DMS114 treated with DMSO at 0.1 percent for 48 hours (cell line): ENCODE results near the gene KCNQ1.

Experiments used
- DNase-seq: peaks from one replicate; lab custom pipeline; 2025; ENCODE audit not compliant: unreplicated experiment; lab: John Stamatoyannopoulos, UW

The KCNQ1 gene

GRCh38 chr11:2800655-2801531 lies 356.1 kb downstream of the KCNQ1 start:
- no peak for DNase-seq

GRCh38 chr11:2801711-2802388 lies 357.0 kb downstream of the KCNQ1 start:
- DNase-seq = no peak

- DNase-seq = no peak
These were observed 357.8 kb downstream of the KCNQ1 start for GRCh38 chr11:2802389-2803185.

GRCh38 chr11:2803186-2804091 lies 358.6 kb downstream of the KCNQ1 start:
- DNase-seq = no peak

DNA sequence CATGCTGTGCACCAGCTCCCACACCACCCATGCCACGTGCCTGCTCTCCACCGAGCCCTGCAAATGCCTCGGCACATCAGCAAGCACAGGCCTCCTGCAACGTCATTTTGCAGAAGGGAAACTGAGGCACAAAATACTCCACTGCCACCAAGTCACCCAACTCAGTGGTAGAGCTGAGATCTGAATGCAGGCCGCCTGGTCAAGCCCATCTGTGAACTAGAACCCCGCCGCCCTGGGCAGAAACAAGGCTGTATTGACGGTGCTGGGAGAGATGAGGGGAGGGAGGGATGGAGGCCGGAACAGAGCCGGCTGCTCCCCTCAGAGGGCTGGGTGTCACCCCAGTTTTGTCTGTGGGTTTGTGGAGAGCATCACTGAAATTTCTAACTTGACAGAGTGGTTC lies 359.4 kb downstream of the KCNQ1 start:
- no peak for DNase-seq

DNA sequence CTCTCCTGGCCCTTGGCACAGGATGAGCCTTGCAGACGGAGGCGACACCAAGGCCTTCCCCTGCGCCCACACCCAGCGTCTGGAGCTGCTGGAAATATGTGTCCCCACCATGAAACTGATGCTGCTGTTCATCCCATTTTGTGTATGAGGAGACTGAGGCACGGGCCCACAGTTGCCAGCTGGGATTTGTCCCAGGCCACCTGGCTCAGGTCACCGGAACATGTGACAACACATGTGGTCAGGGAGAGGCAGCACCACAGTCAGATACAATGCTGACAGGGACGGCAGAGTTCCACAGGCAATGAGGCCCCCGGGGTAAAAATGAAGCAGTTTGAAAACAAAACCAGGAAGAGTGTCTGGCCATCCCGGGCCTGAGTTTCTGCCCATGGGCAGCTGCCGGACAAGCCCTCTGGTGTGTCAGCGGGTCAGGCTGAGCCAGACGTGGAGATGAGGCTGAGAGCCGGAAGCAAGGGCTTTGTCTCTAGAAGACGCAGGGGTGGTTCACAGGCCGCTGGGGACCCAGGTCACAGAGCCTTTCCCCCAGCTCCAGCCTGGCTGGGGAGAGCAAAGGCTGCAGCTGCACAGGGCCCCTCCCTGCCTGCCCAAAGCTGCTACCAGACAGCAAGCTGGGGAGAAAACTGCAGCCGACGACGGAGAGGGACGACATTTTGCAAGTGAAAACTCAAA lies 360.0 kb downstream of the KCNQ1 start:
- DNase-seq = no peak

GRCh38 chr11:2805388-2806056 lies 360.7 kb downstream of the KCNQ1 start:
- no peak for DNase-seq

DNA sequence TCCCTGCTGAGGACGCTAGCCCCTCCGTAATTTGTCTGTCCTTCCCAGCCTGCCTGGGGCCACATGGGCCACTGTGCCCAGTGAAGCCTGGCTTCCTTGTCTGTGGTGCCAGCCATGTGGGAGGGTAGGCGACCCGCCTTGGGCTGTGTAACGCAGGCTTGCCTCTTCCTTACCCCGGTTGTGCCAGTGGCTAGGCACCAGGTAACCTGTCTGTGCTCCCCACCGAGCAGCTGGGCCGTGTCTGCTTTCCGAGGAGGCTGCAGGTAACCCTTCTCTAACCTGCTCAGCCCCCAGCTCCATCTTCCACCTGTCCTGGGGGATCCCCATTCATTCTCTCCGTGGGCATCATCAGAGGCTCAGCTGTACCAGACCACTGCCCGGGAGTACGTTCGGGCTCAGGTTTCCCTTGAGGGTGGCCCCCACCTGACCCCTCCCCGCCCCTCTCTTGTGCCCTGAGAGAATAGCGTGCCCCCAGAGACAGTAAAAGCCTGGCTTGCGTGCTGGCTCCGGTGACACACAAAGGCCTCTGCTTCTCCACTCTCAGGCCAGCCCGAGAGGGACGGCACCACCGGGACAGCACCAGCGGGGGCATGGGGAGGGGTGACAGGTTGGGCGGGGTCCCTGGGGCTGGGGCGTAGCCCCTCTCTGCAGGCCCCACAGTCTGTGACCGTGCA lies 361.7 kb downstream of the KCNQ1 start:
- no peak for DNase-seq

GRCh38 chr11:2807025-2807681 lies 362.3 kb downstream of the KCNQ1 start:
- no peak for DNase-seq

DNA sequence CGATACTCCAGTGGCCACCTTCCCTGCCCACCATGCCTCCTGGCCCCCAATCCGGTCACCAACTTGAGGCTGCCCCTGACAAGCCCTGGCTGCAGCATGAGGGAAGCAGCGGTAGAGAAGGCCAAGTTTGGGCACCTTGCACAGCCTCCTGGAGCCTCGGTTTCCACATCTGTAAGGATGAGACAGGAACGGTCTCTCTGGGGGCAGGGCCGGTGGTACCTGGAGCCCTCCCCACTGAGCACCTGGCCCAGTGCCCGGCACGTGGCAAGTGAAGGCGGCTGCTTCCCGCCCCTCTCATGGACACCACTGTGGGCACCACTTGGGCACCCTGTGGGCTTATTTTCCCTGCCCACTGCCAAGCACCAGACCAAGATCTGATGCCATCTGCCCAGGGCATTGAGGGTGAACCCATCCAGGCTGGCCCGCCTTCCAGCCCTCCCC lies 363.0 kb downstream of the KCNQ1 start:
- DNase-seq = no peak

- no peak for DNase-seq
These were observed 364.3 kb downstream of the KCNQ1 start for GRCh38 chr11:2808850-2809846.

DNA sequence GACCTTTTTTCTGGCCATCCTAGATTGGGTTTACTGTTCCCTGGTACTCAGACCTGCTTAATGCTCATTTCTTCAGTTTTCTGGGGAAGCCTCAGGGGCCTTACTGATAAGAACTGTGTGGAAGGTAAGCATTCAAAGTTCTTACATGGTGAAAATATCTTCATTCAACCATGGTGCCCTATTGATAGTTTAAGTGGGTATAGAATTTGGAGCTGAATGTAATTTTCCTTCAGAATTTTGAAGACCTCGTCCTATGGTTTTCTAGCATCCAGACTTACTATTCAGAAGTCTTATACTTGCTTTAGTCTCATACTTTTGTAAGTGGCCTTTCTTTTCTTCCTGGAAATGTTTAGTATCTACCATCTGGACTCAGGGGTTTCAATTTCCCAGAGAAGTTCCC lies 365.0 kb downstream of the KCNQ1 start:
- no peak for DNase-seq

DNA sequence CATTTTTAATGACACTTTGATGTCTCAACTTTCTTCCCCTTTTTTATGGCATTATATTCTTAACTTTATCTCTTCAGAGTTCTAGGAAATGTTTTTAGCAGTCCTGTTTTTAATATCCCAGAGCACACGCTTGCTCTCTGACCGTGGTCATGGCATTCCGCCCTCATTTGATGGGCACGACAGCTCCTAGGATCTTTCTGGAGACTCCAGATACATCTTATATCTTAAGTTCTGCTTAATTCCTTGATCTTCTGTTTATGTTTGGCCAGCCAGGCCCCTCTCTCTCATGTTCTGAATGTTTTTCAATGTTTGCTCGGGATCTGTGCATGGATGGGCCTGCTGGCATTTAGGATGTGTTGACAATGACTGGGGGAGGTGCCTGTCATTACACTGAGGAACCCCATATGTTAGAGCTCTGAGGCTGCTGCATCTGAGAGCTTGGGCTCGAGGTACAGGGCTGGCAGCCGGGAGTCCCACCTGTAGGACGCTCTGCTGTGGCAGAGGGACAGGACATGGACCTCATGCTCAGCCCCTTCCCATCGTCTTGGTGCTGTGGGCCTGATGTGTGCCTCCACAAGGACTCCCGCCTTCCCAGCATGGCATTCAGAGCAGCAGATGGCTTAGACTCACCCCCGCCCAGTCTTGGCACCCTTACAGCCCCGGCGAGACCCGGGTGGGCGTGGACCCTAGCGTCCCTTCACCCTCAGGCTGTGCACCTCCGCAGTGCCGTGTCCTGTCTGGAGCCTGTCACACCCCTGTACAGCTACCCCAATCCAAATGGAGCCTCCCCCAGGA lies 365.8 kb downstream of the KCNQ1 start:
- DNase-seq = no peak

DNA sequence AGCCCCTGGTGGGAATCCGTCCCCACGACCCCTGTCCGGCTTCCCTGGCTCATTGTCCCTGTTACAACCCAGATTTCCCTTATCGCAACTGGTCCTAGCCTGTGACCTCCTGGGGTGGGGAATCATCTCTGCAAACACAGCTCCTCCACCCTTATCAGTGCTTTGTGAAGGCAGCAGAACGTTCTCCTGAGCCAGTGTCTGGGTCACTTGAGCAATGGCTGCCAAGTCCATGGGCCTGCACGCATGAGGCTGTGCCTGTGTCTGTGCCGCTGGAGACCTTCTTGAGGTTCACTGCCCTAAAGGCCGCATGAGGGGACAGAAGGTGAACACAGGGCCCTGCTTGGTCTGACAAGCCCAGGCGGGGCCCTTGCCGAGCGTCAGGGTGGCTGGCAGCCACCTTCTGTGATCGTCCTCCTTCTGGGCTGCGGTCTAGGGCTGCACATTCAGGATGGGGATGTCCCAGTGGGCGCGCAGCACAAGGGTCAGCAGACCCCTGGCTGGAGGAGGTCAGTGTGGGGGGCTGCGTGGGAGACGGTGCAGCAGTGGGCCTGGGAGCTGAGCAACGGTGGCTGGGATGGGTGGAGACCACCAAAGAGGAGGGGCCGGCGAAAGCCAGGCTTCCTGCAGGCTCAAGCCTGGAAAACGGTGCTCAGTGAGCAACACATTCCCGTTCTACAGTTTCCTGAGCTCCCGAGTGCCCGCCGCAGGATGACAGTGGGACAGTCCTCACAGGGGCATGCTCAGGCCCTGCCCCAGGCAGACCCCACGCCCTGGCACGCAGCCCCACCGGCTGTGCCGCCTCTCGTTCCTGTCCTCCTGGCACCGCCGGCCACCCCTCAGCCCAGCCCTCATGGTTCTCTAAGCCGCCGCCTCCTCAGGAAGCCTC lies 366.6 kb downstream of the KCNQ1 start:
- DNase-seq = no peak

GRCh38 chr11:2812371-2812991 lies 367.7 kb downstream of the KCNQ1 start:
- DNase-seq = no peak
